HG03342 (cell line): ENCODE results near the gene ZCWPW1.
"Not testable (repeated sequence)": the region's sequence is repeated elsewhere in the genome, so short reads cannot be mapped to it uniquely, and the experiment has no call there.

ENCODE experiments used
- ATAC-seq: cut with Tn5 transposase; IDR thresholded peaks from one replicate; pipeline ENCODE4 v1.9.1; 2021; ENCODE audit warnings: mild to moderate bottlenecking, moderate library complexity; ENCODE audit not compliant: unreplicated experiment

ZCWPW1 gene

GRCh38 chr7:100360135-100360854 lies 68.2 kb downstream of the ZCWPW1 start:
- no peak for ATAC-seq

- no peak for ATAC-seq
These were observed 69.7 kb downstream of the ZCWPW1 start for GRCh38 chr7:100358857-100359212.

- no peak for ATAC-seq
These were observed 70.3 kb downstream of the ZCWPW1 start, which contains the start of gene PILRB for GRCh38 chr7:100358027-100358856. PILRB (plus strand) TSS chr7:100358117; CDS start chr7:100358303, 186 bp downstream.

GRCh38 chr7:100357131-100357561 lies 71.4 kb downstream of the ZCWPW1 start:
- no peak for ATAC-seq

- ATAC-seq: no peak
These were observed 72.0 kb downstream of the ZCWPW1 start for GRCh38 chr7:100356416-100357068.

- ATAC-seq: no peak
These were observed 74.7 kb downstream of the ZCWPW1 start for GRCh38 chr7:100353685-100354330.

- ATAC-seq: no peak
These were observed 75.4 kb downstream of the ZCWPW1 start for GRCh38 chr7:100352984-100353684.

- ATAC-seq: not testable (repeated sequence)
These were observed 76.2 kb downstream of the ZCWPW1 start for GRCh38 chr7:100352230-100352781.

- ATAC-seq: no peak
These were observed 76.8 kb downstream of the ZCWPW1 start for GRCh38 chr7:100351657-100352058.
